Spleen (tissue), 7 donors: Measurements from ENCODE around the gene WFDC1.

Experiments used
- CTCF ChIP-seq, 11 experiments: fragments of 200-600 bp in 7 of 11; fragments of 450-650 bp in 4 of 11; sonication (generic) in 4 of 11; IDR thresholded peaks in 8 of 11; conservative IDR thresholded peaks in 3 of 11; 1 replicate in 7 of 11; 2 replicates in 4 of 11; pipeline versions ENCODE4 v1.4.0 to v1.8.0; 2016 to 2021; ENCODE audit warnings: antibody characterized with exemption in 11 of 11, inconsistent platforms in 4 of 11, mild to moderate bottlenecking in 1 of 11
- POLR2A ChIP-seq, 3 donors: fragments of 450-650 bp; IDR thresholded peaks; one replicate each; pipeline ENCODE4 v1.5.1; 2017; ENCODE audit warnings: antibody characterized with exemption in 3 of 3, mild to moderate bottlenecking in 1 of 3
- POLR2AphosphoS5 ChIP-seq, 3 donors: sonication (generic); formaldehyde crosslinking; IDR thresholded peaks; one replicate each; pipeline ENCODE4 v1.5.1; 2017; ENCODE audit warnings: antibody characterized with exemption in 3 of 3
- donor health status: DM: no; HTN: no; CAD: no; lungs with moderate emphysema.
- donor health status: DM: no; HTN: no; CAD: no.
- donor health status: DM: no; HTN: no; CAD: no.

GRCh38 chr16:84320511-84320910, 25.8 kb downstream of the WFDC1 start:
- TF ChIP-seq POLR2AphosphoS5 (IDR thresholded peaks at IDR 0.05) (no peak), CTCF (IDR thresholded peaks at IDR 0.05 in 8 of 11, conservative IDR thresholded peaks at IDR 0.05 in 3 of 11) (no peak), POLR2A (IDR thresholded peaks at IDR 0.05) (no peak)
